B cell (primary cell): ENCODE data around the gene AMN1. TPM values are rescaled to one million over a fixed set of nuclear protein-coding genes. Genes with fewer than 3 reads are reported as not detected.
"Not testable (repeated sequence)": the region's sequence is repeated elsewhere in the genome, so short reads cannot be mapped to it uniquely, and the experiment has no call there.

ENCODE experiments used
- ATAC-seq: fragments of 200-7000 bp; cut with Tn5 transposase; one replicate; pipeline ENCODE4 v1.10.0; 2021; ENCODE audit warnings: low read depth, mild to moderate bottlenecking, moderate number of reproducible peaks, moderate library complexity
- CTCF ChIA-PET: fragments of 350-600 bp; sonication (Branson Sonifier 250); formaldehyde crosslinking; loops from one replicate; lab custom pipeline; 2021; ENCODE audit warnings: antibody characterized with exemption, inconsistent platforms; lab: Charles Lee
- POLR2A ChIA-PET: fragments of 350-600 bp; sonication (Branson Sonifier 250); formaldehyde crosslinking; loops from one replicate; lab custom pipeline; 2021; ENCODE audit warnings: antibody characterized with exemption; lab: Charles Lee
- DNase-seq: peaks from one replicate; pipeline ENCODE4 v3.0.0; 2013
- H2AFZ ChIP-seq: 2 replicates; pipeline ENCODE4 v1.6.1; 2012; ENCODE audit warnings: mild to moderate bottlenecking, low read depth, low read length; ENCODE audit not compliant: insufficient read depth, poor library complexity, severe bottlenecking
- H3K27ac ChIP-seq, 2 donors: 1 replicate in 1 of 2; 2 replicates in 1 of 2; pipeline ENCODE4 v1.5.1; 2012 to 2013; ENCODE audit warnings: low read length in 2 of 2, mild to moderate bottlenecking in 2 of 2, moderate library complexity in 1 of 2
- H3K27me3 ChIP-seq, 4 experiments: fragments of 200-600 bp in 1 of 4; sonication (generic) in 1 of 4; replicated peaks in 1 of 4; 1 replicate in 2 of 4; 2 replicates in 2 of 4; pipeline versions ENCODE4 v1.6.1 to v1.7.0; 2013 to 2016; ENCODE audit warnings: low read length in 3 of 4, mild to moderate bottlenecking in 2 of 4, mixed read lengths in 1 of 4, moderate library complexity in 1 of 4; ENCODE audit not compliant: insufficient read depth in 4 of 4, control insufficient read depth in 3 of 4; ENCODE audit errors: control extremely low read depth in 1 of 4
- H3K36me3 ChIP-seq, 2 experiments: replicated peaks in 1 of 2; 1 replicate in 1 of 2; 2 replicates in 1 of 2; pipeline versions ENCODE4 v1.6.1 to v1.7.1; 2013; ENCODE audit warnings: low read length in 1 of 2; ENCODE audit not compliant: insufficient read depth in 2 of 2, control insufficient read depth in 1 of 2; ENCODE audit errors: control extremely low read depth in 1 of 2, extremely low read depth in 1 of 2
- H3K4me1 ChIP-seq, 2 donors: fragments of 200-600 bp in 1 of 2; sonication (generic) in 1 of 2; 1 replicate in 1 of 2; 2 replicates in 1 of 2; pipeline versions ENCODE4 v1.5.1 to v1.6.1; 2013 to 2017; ENCODE audit warnings: low read length in 2 of 2; ENCODE audit not compliant: control insufficient read depth in 2 of 2, insufficient read depth in 2 of 2
- H3K4me2 ChIP-seq: replicated peaks from 2 replicates; pipeline ENCODE3; 2012; ENCODE audit warnings: mild to moderate bottlenecking, low read depth, low read length; ENCODE audit not compliant: poor library complexity, severe bottlenecking
- H3K4me3 ChIP-seq, 5 experiments: fragments of 200-600 bp in 1 of 5; sonication (generic) in 1 of 5; 1 replicate in 3 of 5; 2 replicates in 2 of 5; pipeline versions ENCODE4 v1.5.1 to v1.7.0; 2011 to 2016; ENCODE audit warnings: low read length in 4 of 5, mild to moderate bottlenecking in 4 of 5, low read depth in 2 of 5, control low read depth in 1 of 5, moderate library complexity in 1 of 5; ENCODE audit not compliant: insufficient read depth in 1 of 5; ENCODE audit errors: control extremely low read depth in 1 of 5, extremely low read depth in 1 of 5
- H3K79me2 ChIP-seq: fragments of 200-600 bp; sonication (generic); one replicate; pipeline ENCODE4 v1.6.0; 2016; ENCODE audit warnings: low read length; ENCODE audit not compliant: control insufficient read depth, insufficient read depth
- H3K9ac ChIP-seq: fragments of 200-600 bp; sonication (generic); 2 replicates; pipeline ENCODE4 v1.6.1; 2017; ENCODE audit warnings: mild to moderate bottlenecking, low read length, moderate library complexity
- H3K9me3 ChIP-seq, 3 donors: one replicate each; pipeline versions ENCODE4 v1.6.1 to v1.7.1; 2013; ENCODE audit warnings: low read length in 2 of 3; ENCODE audit not compliant: control insufficient read depth in 2 of 3, insufficient read depth in 1 of 3; ENCODE audit errors: control extremely low read depth in 1 of 3
- H4K20me1 ChIP-seq: 2 replicates; pipeline ENCODE4 v1.6.0; 2012; ENCODE audit warnings: mild to moderate bottlenecking, low read length; ENCODE audit not compliant: insufficient read depth, control insufficient read depth, poor library complexity, severe bottlenecking
- H3K27ac Mint-ChIP-seq: one replicate; pipeline ENCODE4 v1.8.0; 2021; ENCODE audit warnings: mixed read lengths
- H3K27me3 Mint-ChIP-seq: one replicate; pipeline ENCODE4 v1.8.0; 2021; ENCODE audit warnings: mixed read lengths
- H3K4me1 Mint-ChIP-seq: one replicate; pipeline ENCODE4 v1.8.0; 2021; ENCODE audit warnings: mixed read lengths
- H3K4me3 Mint-ChIP-seq: one replicate; pipeline ENCODE4 v1.8.0; 2021; ENCODE audit warnings: mixed read lengths
- H3K9me3 Mint-ChIP-seq: one replicate; pipeline ENCODE4 v1.8.0; 2022; ENCODE audit warnings: mixed read lengths; ENCODE audit not compliant: insufficient read depth
- CTCF ChIP-seq: fragments of 200-600 bp; IDR thresholded peaks from one replicate; pipeline ENCODE4 v1.8.0; 2022; ENCODE audit warnings: antibody characterized with exemption, mild to moderate bottlenecking
- EZH2 ChIP-seq: IDR thresholded peaks from 2 replicates; pipeline ENCODE4 v1.6.1; 2012; ENCODE audit warnings: borderline replicate concordance, low read depth, mild to moderate bottlenecking, moderate library complexity, low read length; ENCODE audit not compliant: insufficient read depth, poor library complexity, severe bottlenecking
- WGBS: methylation state at CpG from one replicate; pipeline ENCODE4 v1.1.5; 2013; ENCODE audit warnings: missing lambda C conversion rate; ENCODE audit not compliant: insufficient coverage; 5-methylcytosine and 5-hydroxymethylcytosine counted together
- intact Hi-C: fragments of 100-400 bp; cut with micrococcal nuclease; formaldehyde crosslinking; loops from one replicate; pipeline ENCODE4 v1.10.0; 2022
- polyA plus RNA-seq: library from polyadenylated mRNA; depleted of rRNA; stranded (reverse); fragments of >200 nt; gene quantifications from 2 replicates; pipeline ENCODE4 v1.2.3, GENCODE V29; 2012
- total RNA-seq, 2 donors: library from RNA; stranded (reverse); fragments of 120-200 nt in 1 of 2; gene quantifications; 1 replicate in 1 of 2; 2 replicates in 1 of 2; pipeline versions ENCODE4 v1.2.3 to v1.2.4, GENCODE V29; 2013 to 2022

Gene AMN1
- total and polyA plus RNA-seq, 2 donors (not counting 1 experiment from before 2014, with no cell fraction given): 32.6 to 32.7 TPM

- WGBS: 100% methylated on average over 1 of the region's 2 CpGs
- H3K4me3 Mint-ChIP-seq, H3K27ac Mint-ChIP-seq, H3K9ac ChIP-seq, H4K20me1 ChIP-seq, H3K4me1 Mint-ChIP-seq, POLR2A ChIA-PET, H3K27ac ChIP-seq, DNase-seq, H3K9me3 Mint-ChIP-seq, H2AFZ ChIP-seq, ATAC-seq, H3K27me3 ChIP-seq, H3K4me1 ChIP-seq, H3K4me2 ChIP-seq, H3K79me2 ChIP-seq, H3K4me3 ChIP-seq, H3K27me3 Mint-ChIP-seq, intact Hi-C loops: not testable (repeated sequence)
- Histone ChIP-seq H3K36me3 (peaks cover 6 to 17% of the 10 kb centered on the region in 2 experiments), H3K9me3 (peaks cover 0 to 23% (median 10%) of the 10 kb centered on the region in 3 donors)
- CTCF ChIA-PET: interaction anchor here (0.6 to 2.1 kb wide), 4 partner anchors 11 to 339 kb away, joined by 3 to 6 read pairs (median 4); no protein-coding TSS in a partner anchor
These were observed 59.2 kb downstream of the AMN1 start for GRCh38 chr12:31669582-31669981.

- Histone ChIP-seq H4K20me1 (no peaks in the 10 kb centered on the region), H3K36me3 (peaks cover 6 to 17% of the 10 kb centered on the region in 2 experiments), H2AFZ (no peak overlapping the region), H3K79me2 (no peaks in the 10 kb centered on the region), H3K4me3 (no peak overlapping the region), H3K27me3 (no peaks in the 10 kb centered on the region), H3K4me1 (no peaks in the 10 kb centered on the region), H3K27ac (no peak overlapping the region), H3K9ac (no peak overlapping the region), H3K9me3 (peaks cover 0 to 23% (median 10%) of the 10 kb centered on the region in 3 donors), H3K4me2 (no peak overlapping the region)
- CTCF ChIA-PET: interaction anchor here (0.6 to 2.1 kb wide), 2 partner anchors 266 to 339 kb away, joined by 3 to 6 read pairs; no protein-coding TSS in a partner anchor
- Mint-ChIP-seq H3K9me3 (peaks cover 9% of the 10 kb centered on the region), H3K4me1 (no peaks in the 10 kb centered on the region), H3K27me3 (no peaks in the 10 kb centered on the region), H3K27ac (no peak overlapping the region), H3K4me3 (no peak overlapping the region)
- TF ChIP-seq EZH2: no peak
- TF ChIP-seq CTCF: no peak
- ATAC-seq: no peak
- no peak for DNase-seq
- intact Hi-C loops: no loop called here
- POLR2A ChIA-PET: no interaction called here
These were observed 59.8 kb downstream of the AMN1 start for GRCh38 chr12:31669020-31669419.
